Right hindlimb (tissue), 1 donor: ENCODE data around the gene PAPPA.

ENCODE experiments used
- DNase-seq: peaks from one replicate; pipeline ENCODE4 v3.0.0-alpha.2; 2018

PAPPA gene

DNA sequence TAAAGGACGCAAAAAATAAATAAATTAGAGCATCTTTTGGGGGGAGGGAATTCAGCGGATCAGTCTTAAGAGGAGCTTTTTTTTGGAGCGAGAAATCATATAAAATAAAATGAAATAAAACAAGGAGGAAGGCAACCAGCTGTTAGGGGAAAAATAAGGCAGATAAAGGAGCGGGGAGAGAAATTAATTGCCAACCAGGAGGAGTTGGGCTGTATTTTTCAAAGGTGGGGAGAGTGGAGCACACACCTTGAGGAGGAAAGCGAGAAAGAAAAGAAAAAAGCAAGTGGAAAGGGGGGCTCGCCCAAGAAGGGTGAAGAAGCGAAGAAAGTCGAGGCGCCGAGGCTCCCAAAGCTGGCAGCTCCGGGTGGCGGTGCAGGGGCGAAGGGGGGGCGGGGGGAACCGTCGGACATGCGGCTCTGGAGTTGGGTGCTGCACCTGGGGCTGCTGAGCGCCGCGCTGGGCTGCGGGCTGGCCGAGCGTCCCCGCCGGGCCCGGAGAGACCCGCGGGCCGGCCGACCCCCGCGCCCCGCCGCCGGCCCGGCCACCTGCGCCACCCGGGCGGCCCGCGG, at the start of gene PAPPA:
Gene PAPPA, plus strand, starts transcription at position 27 of the 569 bp plus-strand sequence. Its CDS starts 382 bp downstream, at position 409.
- peak; percentile 29 for DNase-seq

- no peak for DNase-seq
Observed at GRCh38 chr9:116103976-116104820, 49.4 kb upstream of the PAPPA start.

DNA sequence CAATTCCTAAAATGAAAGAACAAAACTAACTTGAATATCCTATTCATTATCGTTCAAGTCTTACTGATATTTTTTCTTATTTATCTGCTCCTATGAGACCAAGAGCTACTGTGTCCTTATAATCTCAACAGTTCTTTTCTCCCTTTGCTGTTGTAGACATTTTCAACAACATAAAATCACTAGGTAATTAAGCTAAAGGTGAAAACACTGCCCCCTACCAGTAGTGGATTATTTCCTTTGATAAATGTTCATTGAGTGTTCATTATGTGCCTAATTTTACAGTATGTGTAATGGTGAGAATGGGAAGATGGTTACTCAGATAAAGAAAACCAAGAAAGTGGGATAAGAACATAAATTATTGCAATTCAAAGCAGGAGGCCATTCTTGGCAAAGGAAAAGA, 41.4 kb upstream of the PAPPA start:
- no peak for DNase-seq

- peak; percentile 43 for DNase-seq
Observed at GRCh38 chr9:116115761-116116353, 37.7 kb upstream of the PAPPA start.

DNA sequence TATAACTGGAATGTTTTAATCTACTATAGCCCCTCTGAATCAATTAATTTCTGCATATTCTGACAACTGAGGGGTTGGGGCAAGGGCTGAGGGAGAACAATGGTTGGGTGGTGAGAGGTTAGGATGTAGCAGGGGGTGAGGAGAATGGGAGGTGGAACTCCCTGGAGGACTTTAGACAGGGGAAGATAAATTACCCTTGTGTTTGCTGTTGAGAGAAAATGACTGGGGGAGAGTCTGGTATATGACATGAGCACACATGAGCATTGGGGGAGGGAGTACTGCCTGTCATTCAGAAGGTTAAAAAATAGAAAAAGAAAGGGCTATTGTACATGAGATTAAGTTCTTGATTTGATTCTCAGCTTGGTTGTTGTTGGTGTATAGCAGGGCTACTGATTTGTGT, 37.2 kb upstream of the PAPPA start:
- no peak for DNase-seq

DNA sequence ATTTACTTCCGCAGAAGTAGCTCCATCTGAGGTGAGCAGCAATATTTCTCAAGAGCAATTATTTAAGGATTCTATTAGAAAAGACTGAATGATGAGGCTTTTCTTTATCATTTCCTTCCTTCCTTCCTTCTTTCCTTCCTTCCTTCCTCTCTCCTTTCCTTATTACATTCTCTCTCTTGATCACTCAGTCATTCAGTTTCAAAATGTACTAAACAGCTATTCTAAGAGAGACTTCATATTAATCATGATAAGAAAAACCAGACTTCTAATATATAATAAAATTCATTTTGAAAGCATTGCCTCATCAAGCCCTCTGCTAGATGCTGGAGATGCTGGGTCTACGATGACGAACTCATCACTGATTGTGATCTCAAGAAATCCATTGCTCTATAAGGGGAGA, 30.4 kb upstream of the PAPPA start:
- no peak for DNase-seq

GRCh38 chr9:116124472-116125040, 29.0 kb upstream of the PAPPA start:
- no peak for DNase-seq

DNA sequence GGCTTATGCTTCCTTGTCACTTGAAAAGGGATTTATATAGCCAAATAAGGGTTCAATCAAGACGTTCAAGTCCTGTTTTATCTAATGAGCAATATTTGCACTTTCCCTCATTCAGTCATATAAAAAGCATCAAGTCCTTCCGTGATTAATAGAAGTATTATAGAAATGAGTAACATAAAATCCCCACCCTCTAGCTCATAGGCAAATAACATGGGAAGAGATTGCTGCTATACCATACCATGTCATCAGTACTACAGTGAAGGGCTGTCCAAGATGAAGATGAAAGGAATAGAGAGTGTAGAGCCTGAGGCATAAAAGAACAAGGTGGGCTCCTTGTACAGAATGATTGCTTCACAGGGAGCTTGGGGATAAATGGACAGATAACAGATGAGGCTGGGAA, 20.4 kb upstream of the PAPPA start:
- DNase-seq, result no peak

DNA sequence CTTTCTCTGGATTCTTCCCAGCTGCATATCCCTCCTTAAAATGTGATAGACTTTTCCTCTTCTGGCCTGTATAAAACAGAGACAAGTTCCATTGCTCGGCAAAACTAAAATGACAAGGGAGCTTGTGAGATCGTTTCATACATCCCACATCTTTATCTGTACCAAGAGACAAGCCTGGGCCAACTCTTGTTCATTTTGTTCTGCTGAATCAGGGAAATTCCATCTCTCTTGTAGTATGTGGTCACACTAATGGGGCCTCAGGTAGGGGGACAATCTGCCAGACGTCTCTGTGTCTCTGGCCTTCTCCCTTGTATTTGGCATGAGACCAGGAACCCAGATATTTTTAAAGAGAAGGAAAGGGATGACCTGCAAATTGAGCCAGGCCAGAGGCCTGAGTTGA, 18.6 kb upstream of the PAPPA start:
- DNase-seq, result no peak

DNA sequence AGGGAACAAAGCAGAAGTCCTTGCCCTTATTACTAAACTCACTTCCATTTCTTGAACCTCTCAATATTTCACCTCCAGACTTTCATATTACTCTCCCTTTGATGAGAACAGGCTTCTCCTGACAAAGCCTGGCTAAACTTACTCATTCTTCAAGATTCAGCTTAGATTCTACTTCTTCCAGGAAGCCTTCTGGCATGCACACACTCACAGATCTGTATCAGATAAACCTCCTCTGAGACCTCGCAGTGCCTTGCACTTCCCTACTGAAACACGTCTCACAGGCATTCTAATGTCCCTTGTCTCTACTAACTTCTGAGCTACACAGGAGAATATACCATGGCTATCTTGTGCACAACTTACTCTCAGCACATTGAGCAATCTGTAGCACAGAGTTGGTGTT, 16.6 kb upstream of the PAPPA start:
- DNase-seq, result no peak

GRCh38 chr9:116137581-116137980, 16.0 kb upstream of the PAPPA start:
- no peak for DNase-seq

- DNase-seq, result no peak
Observed at GRCh38 chr9:116141864-116142561, 11.6 kb upstream of the PAPPA start.

DNA sequence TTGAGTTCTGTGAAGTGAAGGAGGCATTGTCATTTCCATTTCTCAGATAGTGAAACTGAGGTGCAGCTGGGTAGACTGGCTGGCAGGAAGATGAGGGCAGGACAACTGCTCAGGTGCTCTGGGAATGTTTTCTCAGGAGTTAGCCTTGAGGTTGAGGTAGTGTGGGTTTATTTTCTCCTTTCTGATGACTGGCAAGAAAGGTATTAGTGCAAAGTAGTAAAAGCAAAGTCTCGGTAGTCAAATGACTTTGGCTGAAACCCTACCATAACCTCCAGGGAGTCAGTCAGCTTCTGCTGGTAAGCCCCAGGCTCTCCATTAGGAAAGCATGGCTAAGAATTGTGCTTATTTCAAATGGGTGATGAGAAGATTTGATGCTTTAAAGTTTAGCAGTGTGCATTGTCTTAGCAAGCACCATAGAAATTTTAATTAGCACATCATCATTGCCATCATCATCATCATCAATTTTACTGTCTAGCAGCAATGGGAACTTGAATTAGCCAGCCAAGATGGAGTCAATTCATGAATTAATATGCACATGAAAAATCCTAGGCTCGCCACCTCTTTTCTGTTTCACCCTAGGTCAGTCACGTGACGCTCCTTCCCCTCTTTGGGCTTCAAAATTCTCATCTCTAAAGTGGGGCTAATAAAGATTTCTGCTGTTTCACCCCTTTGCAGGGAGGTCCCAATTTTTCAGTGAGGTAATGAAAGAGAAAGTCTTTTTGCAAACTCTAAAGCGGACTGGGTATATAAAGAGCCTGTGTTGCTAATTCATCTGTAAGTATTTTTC, 10.7 kb upstream of the PAPPA start:
- no peak for DNase-seq

DNA sequence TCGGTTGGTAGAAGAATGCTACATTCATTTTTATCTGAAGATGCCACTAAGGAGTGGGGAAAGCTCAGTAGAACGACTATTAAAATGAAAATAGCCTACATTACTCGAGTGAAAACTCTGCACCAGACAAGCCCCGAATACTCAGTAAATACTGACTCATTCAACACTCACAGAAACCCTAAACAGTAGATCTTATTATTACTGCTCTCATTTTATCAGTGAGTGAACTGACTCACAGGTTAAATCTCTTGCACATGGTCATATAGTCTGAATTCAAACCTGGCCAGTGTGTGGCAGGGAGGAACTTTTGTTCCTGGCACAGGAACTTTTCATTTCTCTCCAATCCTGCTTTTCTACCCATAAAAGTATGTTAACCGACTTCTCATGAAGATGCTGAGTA, 9.6 kb upstream of the PAPPA start:
- DNase-seq, result no peak

GRCh38 chr9:116144555-116144954, 9.0 kb upstream of the PAPPA start:
- no peak for DNase-seq

GRCh38 chr9:116145036-116145435, 8.6 kb upstream of the PAPPA start:
- DNase-seq, result no peak

DNA sequence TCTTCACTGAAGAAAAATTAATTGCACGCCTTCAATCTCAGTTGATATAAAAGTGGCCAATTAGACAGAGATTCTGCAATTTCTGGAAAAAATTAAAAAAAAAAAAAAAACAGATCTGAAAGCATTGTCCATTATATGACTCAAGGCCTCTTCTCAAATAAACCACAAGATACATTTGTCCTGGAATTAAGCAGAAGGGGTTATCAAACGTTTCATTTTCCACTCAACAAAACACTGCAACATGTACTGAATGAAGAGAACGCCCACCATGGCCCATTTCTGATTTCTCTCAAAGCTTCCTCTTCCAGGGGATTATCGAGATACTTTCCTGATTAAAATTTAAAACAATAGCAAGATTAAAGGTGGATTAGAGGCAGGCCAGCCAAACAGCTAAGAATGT, 5.8 kb upstream of the PAPPA start:
- DNase-seq, result no peak

- no peak for DNase-seq
Observed at GRCh38 chr9:116149844-116150243, 3.7 kb upstream of the PAPPA start.

DNA sequence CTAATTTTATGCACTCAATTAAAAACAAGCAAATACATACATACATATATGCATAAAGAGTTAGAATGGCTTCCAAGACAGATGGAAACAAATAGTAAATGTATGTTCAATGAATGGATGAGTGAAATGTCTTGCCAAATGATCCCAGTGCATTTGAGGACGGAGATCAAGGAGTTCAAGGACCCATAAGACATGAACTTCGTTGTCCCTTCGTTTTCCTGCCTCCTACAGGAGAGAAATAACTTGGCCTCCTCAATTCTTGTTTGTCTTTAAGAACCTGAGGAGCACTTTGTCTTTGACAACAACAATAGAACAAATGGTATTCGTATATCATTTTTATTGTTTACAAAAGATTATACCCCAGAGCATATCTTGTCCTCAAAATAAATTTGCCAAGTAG, 2.4 kb upstream of the PAPPA start:
- DNase-seq, result no peak

DNA sequence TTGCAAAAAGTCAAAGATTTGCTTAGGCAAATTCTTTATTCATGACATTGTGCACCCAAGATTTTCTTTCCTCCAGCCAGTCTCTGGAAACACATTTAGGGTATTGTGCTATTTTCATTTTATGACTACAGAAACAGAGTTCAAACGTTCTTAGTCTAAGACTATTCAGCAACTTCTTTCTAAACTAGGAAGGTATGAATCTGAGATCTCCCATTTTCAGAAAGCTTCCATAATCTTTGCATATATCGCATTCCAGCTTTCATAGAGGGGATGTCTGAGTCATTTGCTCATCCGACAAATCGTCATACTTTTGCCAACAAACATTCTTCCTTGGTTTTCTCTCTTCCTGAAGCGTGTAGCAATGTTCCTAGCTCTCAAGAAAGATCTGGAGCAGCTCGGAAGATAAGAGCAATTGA, 1.6 kb upstream of the PAPPA start:
- no peak for DNase-seq

DNA sequence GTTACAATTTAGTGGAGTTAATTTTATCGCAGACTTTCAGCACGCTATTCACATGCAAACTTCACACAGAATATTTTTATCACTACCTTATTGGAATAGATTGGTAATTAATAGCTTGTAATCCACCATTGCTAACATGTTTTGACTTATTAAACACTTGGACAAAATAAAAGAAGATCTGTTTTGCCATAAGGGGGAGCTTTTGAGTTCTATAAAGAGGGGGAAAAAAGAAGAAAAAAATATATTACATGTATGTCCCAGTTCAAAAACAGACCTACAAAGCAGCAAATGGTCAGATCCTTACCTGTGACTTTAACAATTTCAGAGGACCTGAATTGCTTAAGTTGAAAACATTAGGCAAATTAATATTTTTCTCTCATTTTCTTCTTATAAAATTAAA, 1.2 kb upstream of the PAPPA start:
- no peak for DNase-seq
